GM23338 (cell line): ENCODE measurements around the gene YWHAQ.

Experiments
- EZH2phosphoT487 ChIP-seq: fragments of 200-600 bp; sonication (generic); IDR thresholded peaks from one replicate; pipeline ENCODE4 v1.8.1; 2018; ENCODE audit warnings: antibody characterized with exemption; ENCODE audit not compliant: unreplicated experiment
- POLR2AphosphoS5 ChIP-seq: IDR thresholded peaks from 2 replicates; pipeline ENCODE4 v1.6.1; 2016; ENCODE audit warnings: antibody characterized with exemption, low read depth
- TF ChIP-seq, protein P1 (sequence below), 2 experiments: fragments of 200-600 bp in 1 of 2; sonication (generic) in 1 of 2; conservative IDR thresholded peaks; 2 replicates each; pipeline versions ENCODE4 v1.5.1 to v1.6.1; 2016 to 2017; ENCODE audit warnings: antibody characterized with exemption in 2 of 2, low read depth in 2 of 2, mild to moderate bottlenecking in 2 of 2, moderate library complexity in 1 of 2
- TF ChIP-seq, protein P2 (sequence below): IDR thresholded peaks from one replicate; pipeline ENCODE4 v1.6.1; 2018; ENCODE audit warnings: antibody characterized with exemption; ENCODE audit not compliant: unreplicated experiment

DNA sequence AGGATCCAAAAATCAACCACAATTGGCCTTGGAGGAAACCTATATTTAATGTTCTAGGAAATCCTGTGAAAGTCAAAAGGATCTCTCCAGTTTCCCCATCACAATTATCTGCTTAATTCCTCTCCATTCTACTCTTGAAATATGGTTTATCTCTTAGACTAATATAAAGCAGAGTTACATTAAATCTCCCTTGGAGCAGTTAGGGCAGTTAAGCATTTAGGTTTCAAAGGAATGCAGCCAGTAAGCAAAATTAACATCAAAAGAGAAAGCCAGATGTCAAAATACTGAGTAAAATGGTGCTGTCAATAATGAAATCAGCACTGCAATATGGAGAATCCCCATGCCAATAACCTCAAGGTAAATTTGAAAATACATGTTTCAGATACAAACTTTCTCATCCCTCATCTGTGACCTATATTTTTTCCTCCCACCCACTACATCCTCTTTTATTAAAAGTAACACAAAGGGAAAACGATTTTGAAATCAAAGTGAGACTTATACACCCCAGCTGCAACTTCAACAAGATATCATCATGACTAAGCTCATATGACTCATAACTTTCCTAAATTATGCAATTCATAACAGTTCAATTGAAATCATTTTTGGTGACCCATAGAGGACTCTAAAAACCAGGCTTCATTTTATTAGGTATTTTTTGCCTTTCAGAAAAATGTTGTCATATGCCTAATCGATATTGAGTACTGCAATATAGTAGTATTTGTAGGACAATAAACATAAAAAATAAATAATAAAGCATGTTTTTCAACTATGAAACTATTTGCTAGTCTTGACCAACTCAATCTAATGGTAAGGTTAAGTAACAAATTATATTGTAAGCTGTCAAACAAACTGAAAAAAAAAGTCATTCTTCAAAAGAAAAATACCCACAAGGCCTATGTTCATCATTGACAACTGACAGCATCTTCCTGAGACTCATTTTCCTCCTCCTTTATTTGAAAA lies 78.3 kb downstream of the YWHAQ start:
- TF ChIP-seq, protein P1, sequence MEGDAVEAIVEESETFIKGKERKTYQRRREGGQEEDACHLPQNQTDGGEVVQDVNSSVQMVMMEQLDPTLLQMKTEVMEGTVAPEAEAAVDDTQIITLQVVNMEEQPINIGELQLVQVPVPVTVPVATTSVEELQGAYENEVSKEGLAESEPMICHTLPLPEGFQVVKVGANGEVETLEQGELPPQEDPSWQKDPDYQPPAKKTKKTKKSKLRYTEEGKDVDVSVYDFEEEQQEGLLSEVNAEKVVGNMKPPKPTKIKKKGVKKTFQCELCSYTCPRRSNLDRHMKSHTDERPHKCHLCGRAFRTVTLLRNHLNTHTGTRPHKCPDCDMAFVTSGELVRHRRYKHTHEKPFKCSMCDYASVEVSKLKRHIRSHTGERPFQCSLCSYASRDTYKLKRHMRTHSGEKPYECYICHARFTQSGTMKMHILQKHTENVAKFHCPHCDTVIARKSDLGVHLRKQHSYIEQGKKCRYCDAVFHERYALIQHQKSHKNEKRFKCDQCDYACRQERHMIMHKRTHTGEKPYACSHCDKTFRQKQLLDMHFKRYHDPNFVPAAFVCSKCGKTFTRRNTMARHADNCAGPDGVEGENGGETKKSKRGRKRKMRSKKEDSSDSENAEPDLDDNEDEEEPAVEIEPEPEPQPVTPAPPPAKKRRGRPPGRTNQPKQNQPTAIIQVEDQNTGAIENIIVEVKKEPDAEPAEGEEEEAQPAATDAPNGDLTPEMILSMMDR (conservative IDR thresholded peaks at IDR 0.05; ENCODE audit: low read depth in 2 of 2): no peak
- no peak for TF ChIP-seq EZH2phosphoT487
- TF ChIP-seq, protein P2, sequence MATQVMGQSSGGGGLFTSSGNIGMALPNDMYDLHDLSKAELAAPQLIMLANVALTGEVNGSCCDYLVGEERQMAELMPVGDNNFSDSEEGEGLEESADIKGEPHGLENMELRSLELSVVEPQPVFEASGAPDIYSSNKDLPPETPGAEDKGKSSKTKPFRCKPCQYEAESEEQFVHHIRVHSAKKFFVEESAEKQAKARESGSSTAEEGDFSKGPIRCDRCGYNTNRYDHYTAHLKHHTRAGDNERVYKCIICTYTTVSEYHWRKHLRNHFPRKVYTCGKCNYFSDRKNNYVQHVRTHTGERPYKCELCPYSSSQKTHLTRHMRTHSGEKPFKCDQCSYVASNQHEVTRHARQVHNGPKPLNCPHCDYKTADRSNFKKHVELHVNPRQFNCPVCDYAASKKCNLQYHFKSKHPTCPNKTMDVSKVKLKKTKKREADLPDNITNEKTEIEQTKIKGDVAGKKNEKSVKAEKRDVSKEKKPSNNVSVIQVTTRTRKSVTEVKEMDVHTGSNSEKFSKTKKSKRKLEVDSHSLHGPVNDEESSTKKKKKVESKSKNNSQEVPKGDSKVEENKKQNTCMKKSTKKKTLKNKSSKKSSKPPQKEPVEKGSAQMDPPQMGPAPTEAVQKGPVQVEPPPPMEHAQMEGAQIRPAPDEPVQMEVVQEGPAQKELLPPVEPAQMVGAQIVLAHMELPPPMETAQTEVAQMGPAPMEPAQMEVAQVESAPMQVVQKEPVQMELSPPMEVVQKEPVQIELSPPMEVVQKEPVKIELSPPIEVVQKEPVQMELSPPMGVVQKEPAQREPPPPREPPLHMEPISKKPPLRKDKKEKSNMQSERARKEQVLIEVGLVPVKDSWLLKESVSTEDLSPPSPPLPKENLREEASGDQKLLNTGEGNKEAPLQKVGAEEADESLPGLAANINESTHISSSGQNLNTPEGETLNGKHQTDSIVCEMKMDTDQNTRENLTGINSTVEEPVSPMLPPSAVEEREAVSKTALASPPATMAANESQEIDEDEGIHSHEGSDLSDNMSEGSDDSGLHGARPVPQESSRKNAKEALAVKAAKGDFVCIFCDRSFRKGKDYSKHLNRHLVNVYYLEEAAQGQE: no peak
- TF ChIP-seq POLR2AphosphoS5: no peak
